WTC11 (cell line): ENCODE results near the gene CHKA. TPM values are rescaled to one million over a fixed set of nuclear protein-coding genes. Genes with fewer than 3 reads are reported as not detected.

ENCODE experiments used
- ATAC-seq: fragments of 200-7000 bp; cut with Tn5 transposase; 2 replicates; pipeline ENCODE4 v1.10.0; 2021; ENCODE audit warnings: mild to moderate bottlenecking, moderate library complexity
- CTCF ChIA-PET: fragments of 300-600 bp; sonication (Branson Sonifier 250); formaldehyde crosslinking; loops from one replicate; lab custom pipeline; 2021; ENCODE audit warnings: antibody characterized with exemption; lab: Charles Lee
- POLR2A ChIA-PET: fragments of 350-600 bp; sonication (Branson Sonifier 250); formaldehyde crosslinking; loops from one replicate; lab custom pipeline; 2021; ENCODE audit warnings: antibody characterized with exemption; lab: Charles Lee
- DNase-seq: peaks from one replicate; pipeline ENCODE4 v3.0.0; 2021; ENCODE audit warnings: low spot score
- H3K27ac Mint-ChIP-seq: 2 replicates; pipeline ENCODE4 v1.8.0; 2021; ENCODE audit warnings: mixed read lengths
- H3K27me3 Mint-ChIP-seq: 2 replicates; pipeline ENCODE4 v1.8.0; 2021; ENCODE audit warnings: low read depth, mild to moderate bottlenecking, moderate library complexity, mixed read lengths
- H3K36me3 Mint-ChIP-seq: 2 replicates; pipeline ENCODE4 v1.8.0; 2021; ENCODE audit warnings: mixed read lengths
- H3K4me1 Mint-ChIP-seq: 2 replicates; pipeline ENCODE4 v1.8.0; 2022; ENCODE audit warnings: mixed read lengths
- H3K4me3 Mint-ChIP-seq: 2 replicates; pipeline ENCODE4 v1.8.0; 2021; ENCODE audit warnings: mild to moderate bottlenecking, moderate library complexity, mixed read lengths
- H3K9me3 Mint-ChIP-seq: 2 replicates; pipeline ENCODE4 v1.8.0; 2021; ENCODE audit warnings: mixed read lengths
- AR ChIP-seq: fragments of 250-450 bp; sonication (Bioruptor Pico); IDR thresholded peaks from 2 replicates; pipeline ENCODE4 v1.9.0; 2021; ENCODE audit warnings: mild to moderate bottlenecking
- CREB1 ChIP-seq: sonication (generic); formaldehyde crosslinking; IDR thresholded peaks from 2 replicates; pipeline ENCODE4 v1.8.0; 2023; ENCODE audit warnings: mild to moderate bottlenecking, missing genetic modification reagents
- CREM ChIP-seq: sonication (generic); formaldehyde crosslinking; IDR thresholded peaks from 2 replicates; pipeline ENCODE4 v1.8.1; 2022; ENCODE audit warnings: mild to moderate bottlenecking, missing genetic modification reagents, moderate library complexity
- E2F5 ChIP-seq: sonication (generic); formaldehyde crosslinking; IDR thresholded peaks from 2 replicates; pipeline ENCODE4 v1.8.1; 2022; ENCODE audit warnings: mild to moderate bottlenecking, moderate library complexity, missing genetic modification reagents
- EMX1 ChIP-seq: fragments of 250-450 bp; sonication (Bioruptor Pico); IDR thresholded peaks from 2 replicates; pipeline ENCODE4 v1.8.0; 2021; ENCODE audit warnings: mild to moderate bottlenecking
- GTF2I ChIP-seq: fragments of 250-450 bp; sonication (Bioruptor Pico); conservative IDR thresholded peaks from 2 replicates; pipeline ENCODE4 v1.4.0; 2021; ENCODE audit warnings: mild to moderate bottlenecking
- HMGXB4 ChIP-seq: sonication (generic); formaldehyde crosslinking; IDR thresholded peaks from 2 replicates; pipeline ENCODE4 v1.8.1; 2023; ENCODE audit warnings: mild to moderate bottlenecking, moderate library complexity, missing genetic modification reagents
- JAZF1 ChIP-seq: fragments of 250-450 bp; sonication (Bioruptor Pico); IDR thresholded peaks from 2 replicates; pipeline ENCODE4 v1.9.0; 2021; ENCODE audit warnings: moderate library complexity, mild to moderate bottlenecking, inconsistent platforms
- MLX ChIP-seq: sonication (generic); formaldehyde crosslinking; IDR thresholded peaks from 2 replicates; pipeline ENCODE4 v1.8.1; 2023; ENCODE audit warnings: mild to moderate bottlenecking, missing genetic modification reagents, moderate library complexity
- NFYB ChIP-seq: sonication (generic); formaldehyde crosslinking; conservative IDR thresholded peaks from 2 replicates; pipeline ENCODE4 v1.8.0; 2022; ENCODE audit warnings: low read depth, missing genetic modification reagents
- SMAD4 ChIP-seq: sonication (generic); formaldehyde crosslinking; IDR thresholded peaks from 2 replicates; pipeline ENCODE4 v1.8.0; 2022; ENCODE audit warnings: mild to moderate bottlenecking, missing genetic modification reagents
- SOX15 ChIP-seq: fragments of 250-450 bp; sonication (Bioruptor Pico); IDR thresholded peaks from 2 replicates; pipeline ENCODE4 v1.9.0; 2021; ENCODE audit warnings: mild to moderate bottlenecking
- STAT6 ChIP-seq: sonication (generic); formaldehyde crosslinking; conservative IDR thresholded peaks from 2 replicates; pipeline ENCODE4 v1.8.1; 2023; ENCODE audit warnings: mild to moderate bottlenecking, low read depth, missing genetic modification reagents, moderate library complexity
- TP53 ChIP-seq: sonication (generic); formaldehyde crosslinking; IDR thresholded peaks from 2 replicates; pipeline ENCODE4 v1.8.1; 2023; ENCODE audit warnings: mild to moderate bottlenecking, missing genetic modification reagents
- USF1 ChIP-seq: sonication (generic); formaldehyde crosslinking; IDR thresholded peaks from 2 replicates; pipeline ENCODE4 v1.8.0; 2022; ENCODE audit warnings: mild to moderate bottlenecking, missing genetic modification reagents
- ZNF232 ChIP-seq: sonication (generic); formaldehyde crosslinking; IDR thresholded peaks from 2 replicates; pipeline ENCODE4 v1.8.0; 2022; ENCODE audit warnings: mild to moderate bottlenecking, missing genetic modification reagents
- ZNF263 ChIP-seq: sonication (generic); formaldehyde crosslinking; IDR thresholded peaks from 2 replicates; pipeline ENCODE4 v1.8.1; 2022; ENCODE audit warnings: low read depth, mild to moderate bottlenecking, moderate library complexity, missing genetic modification reagents
- ZNF532 ChIP-seq: fragments of 250-450 bp; sonication (Bioruptor Pico); IDR thresholded peaks from 2 replicates; pipeline ENCODE4 v1.9.0; 2021; ENCODE audit warnings: mild to moderate bottlenecking, borderline replicate concordance
- ZSCAN18 ChIP-seq: fragments of 250-450 bp; sonication (Bioruptor Pico); IDR thresholded peaks from 2 replicates; pipeline ENCODE4 v2.1.2; 2022; ENCODE audit warnings: mild to moderate bottlenecking, moderate library complexity
- total RNA-seq: library from RNA; stranded (reverse); gene quantifications from 3 replicates; pipeline ENCODE4 v1.2.3, GENCODE V29; 2021

The CHKA gene
- total RNA-seq, 1 experiment from 2014 or later: 76.1 TPM

- peaks cover 1% of the 10 kb centered on the region; the same call in 1 of the 2 replicates for H3K36me3 Mint-ChIP-seq
- no peaks in the 10 kb centered on the region for H3K9me3 Mint-ChIP-seq
- peak overlapping the region; percentile 83; the same call in 1 of the 2 replicates for H3K27ac Mint-ChIP-seq
- TF ChIP-seq USF1 (CRISPR knock-in tag) (no peak), ZSCAN18 (CRISPR knock-in tag) (no peak), JAZF1 (CRISPR knock-in tag) (no peak), ZNF532 (no peak), SMAD4 (CRISPR knock-in tag) (no peak), HMGXB4 (CRISPR knock-in tag) (no peak), TP53 (CRISPR knock-in tag) (no peak), CREB1 (CRISPR knock-in tag) (no peak), ZNF263 (CRISPR knock-in tag) (no peak), EMX1 (CRISPR knock-in tag) (no peak)
- ATAC-seq (no peak), DNase-seq (no peak)
- H3K4me3 Mint-ChIP-seq: no peak overlapping the region
- peaks cover 12% of the 10 kb centered on the region for H3K4me1 Mint-ChIP-seq
- POLR2A ChIA-PET: interaction anchor here (0.9 kb wide), 1 partner anchor 10 kb away, joined by 3 read pairs; no protein-coding TSS in a partner anchor
- H3K27me3 Mint-ChIP-seq: no peaks in the 10 kb centered on the region
- CTCF ChIA-PET: interaction anchor here (0.6 kb wide), 1 partner anchor 73 kb away, joined by 3 read pairs; no protein-coding TSS in a partner anchor
Observed at GRCh38 chr11:68089679-68090078, 31.5 kb downstream of the CHKA start.

- H3K4me1 Mint-ChIP-seq: no peaks in the 10 kb centered on the region
- no peaks in the 10 kb centered on the region for H3K27me3 Mint-ChIP-seq
- H3K36me3 Mint-ChIP-seq: peaks cover 26% of the 10 kb centered on the region
- H3K27ac Mint-ChIP-seq: peak overlapping the region; percentile 46; the same call in 1 of the 2 replicates
- no peaks in the 10 kb centered on the region for H3K9me3 Mint-ChIP-seq
- ChIA-PET POLR2A (no interaction called here), CTCF (no interaction called here)
- no peak overlapping the region for H3K4me3 Mint-ChIP-seq
- DNase-seq: no peak
- ATAC-seq: no peak
- no peak for TF ChIP-seq STAT6 (CRISPR knock-in tag)
- no peak for TF ChIP-seq SOX15 (CRISPR knock-in tag)
- TF ChIP-seq MLX: no peak
- no peak for TF ChIP-seq AR
- no peak for TF ChIP-seq GTF2I
- no peak for TF ChIP-seq NFYB (CRISPR knock-in tag)
- TF ChIP-seq E2F5 (CRISPR knock-in tag): no peak
- TF ChIP-seq ZNF232 (CRISPR knock-in tag): no peak
- TF ChIP-seq CREM: no peak
Observed at GRCh38 chr11:68083517-68083916, 37.7 kb downstream of the CHKA start.
